H1 (cell line): ENCODE data around the gene GTF2I. TPM values are rescaled to one million over a fixed set of nuclear protein-coding genes. Genes with fewer than 3 reads are reported as not detected.

ENCODE experiments used
- CTCF ChIA-PET: fragments of 300-600 bp; sonication (Branson Sonifier 250); formaldehyde crosslinking; loops from one replicate; lab custom pipeline; 2021; ENCODE audit not compliant: partially characterized antibody; lab: Charles Lee
- POLR2A ChIA-PET: fragments of 300-600 bp; sonication (Branson Sonifier 250); formaldehyde crosslinking; loops from one replicate; lab custom pipeline; 2021; ENCODE audit warnings: inconsistent platforms; ENCODE audit not compliant: partially characterized antibody; lab: Charles Lee
- DNase-seq, 2 experiments: peaks; one replicate each; pipeline versions ENCODE4 v3.0.0 to v3.0.0-alpha.2; 2010 to 2022; ENCODE audit warnings: low spot score in 2 of 2, low read depth in 1 of 2, mixed read lengths in 1 of 2
- FAIRE-seq: peaks from 2 replicates; lab custom pipeline; 2011; peaks lifted over from hg19 to GRCh38; lab: Jason Lieb, UNC
- H2AFZ ChIP-seq: 2 replicates; pipeline ENCODE4 v1.8.1; 2012; ENCODE audit warnings: low read length, inconsistent platforms
- H2AK5ac ChIP-seq: 2 replicates; pipeline ENCODE4 v1.6.1; 2013; ENCODE audit warnings: low read depth, low read length
- H2BK120ac ChIP-seq: replicated peaks from 2 replicates; pipeline ENCODE3; 2013; ENCODE audit warnings: low read depth, low read length, inconsistent platforms
- H2BK12ac ChIP-seq: 2 replicates; pipeline ENCODE4 v1.6.1; 2013; ENCODE audit warnings: low read depth, low read length
- H2BK15ac ChIP-seq: 2 replicates; pipeline ENCODE4 v1.6.1; 2013; ENCODE audit warnings: low read length
- H2BK20ac ChIP-seq: 2 replicates; pipeline ENCODE4 v1.6.1; 2013; ENCODE audit warnings: low read length
- H2BK5ac ChIP-seq: 2 replicates; pipeline ENCODE4 v1.6.1; 2013; ENCODE audit warnings: low read depth, low read length
- H3K14ac ChIP-seq: 2 replicates; pipeline ENCODE4 v1.6.1; 2013; ENCODE audit warnings: inconsistent platforms; ENCODE audit not compliant: insufficient read length
- H3K18ac ChIP-seq: 2 replicates; pipeline ENCODE4 v1.6.1; 2013; ENCODE audit warnings: low read length; ENCODE audit errors: extremely low read depth
- H3K23ac ChIP-seq: 2 replicates; pipeline ENCODE4 v1.6.1; 2013; ENCODE audit warnings: inconsistent platforms; ENCODE audit not compliant: insufficient read length
- H3K23me2 ChIP-seq: 2 replicates; pipeline ENCODE4 v1.6.1; 2013; ENCODE audit warnings: low read depth, low read length
- H3K27ac ChIP-seq: 2 replicates; pipeline ENCODE4 v1.6.1; 2011; ENCODE audit warnings: low read depth, low read length, inconsistent platforms
- H3K27me3 ChIP-seq, 4 experiments: replicated peaks in 1 of 4; 1 replicate in 1 of 4; 2 replicates in 3 of 4; pipeline versions ENCODE4 v1.6.1 to v1.8.1; 2011 to 2013; ENCODE audit warnings: low read length in 3 of 4, mild to moderate bottlenecking in 3 of 4, inconsistent platforms in 2 of 4, mixed read lengths in 2 of 4, moderate library complexity in 1 of 4; ENCODE audit not compliant: control insufficient read depth in 3 of 4, insufficient read depth in 3 of 4; ENCODE audit errors: extremely low read depth in 1 of 4
- H3K36me3 ChIP-seq, 4 experiments: 2 replicates each; pipeline versions ENCODE4 v1.6.1 to v1.8.1; 2011 to 2013; ENCODE audit warnings: mild to moderate bottlenecking in 4 of 4, low read length in 3 of 4, moderate library complexity in 2 of 4, control low read depth in 1 of 4, inconsistent platforms in 1 of 4; ENCODE audit not compliant: insufficient read depth in 4 of 4, control insufficient read depth in 2 of 4
- H3K4ac ChIP-seq: replicated peaks from 2 replicates; pipeline ENCODE3; 2013; ENCODE audit warnings: low read length, low read depth, mixed read lengths, inconsistent platforms; ENCODE audit not compliant: insufficient read length
- H3K4me1 ChIP-seq, 4 experiments: replicated peaks in 1 of 4; 1 replicate in 1 of 4; 2 replicates in 3 of 4; pipeline versions ENCODE4 v1.6.1 to v1.8.1; 2011 to 2013; ENCODE audit warnings: low read length in 3 of 4, inconsistent platforms in 2 of 4, mixed read lengths in 1 of 4; ENCODE audit not compliant: insufficient read depth in 4 of 4, control insufficient read depth in 3 of 4
- H3K4me2 ChIP-seq, 2 experiments: 2 replicates each; pipeline versions ENCODE4 v1.6.1 to v1.8.1; 2011 to 2013; ENCODE audit warnings: low read depth in 2 of 2, low read length in 2 of 2, control low read depth in 1 of 2, inconsistent platforms in 1 of 2, mild to moderate bottlenecking in 1 of 2; ENCODE audit not compliant: insufficient read depth in 1 of 2
- H3K4me3 ChIP-seq, 4 experiments: fragments of 200-600, 300-600 bp in 1 of 4; sonication (generic), shearing (Covaris generic), sonication (Bioruptor Twin) in 1 of 4; 2 replicates each; pipeline versions ENCODE4 v1.5.1 to v1.8.1; 2011 to 2016; ENCODE audit warnings: low read length in 4 of 4, low read depth in 3 of 4, control low read depth in 2 of 4, inconsistent platforms in 2 of 4, mild to moderate bottlenecking in 2 of 4, mixed read lengths in 1 of 4, moderate library complexity in 1 of 4; ENCODE audit not compliant: insufficient read depth in 2 of 4; ENCODE audit errors: extremely low read depth in 1 of 4
- H3K56ac ChIP-seq: replicated peaks from 2 replicates; pipeline ENCODE3; 2013; ENCODE audit warnings: low read depth, mild to moderate bottlenecking, mixed read lengths, low read length, inconsistent platforms; ENCODE audit not compliant: insufficient read length
- H3K79me1 ChIP-seq: 2 replicates; pipeline ENCODE4 v1.6.1; 2013; ENCODE audit warnings: low read depth, low read length, control low read depth
- H3K79me2 ChIP-seq, 2 experiments: 2 replicates each; pipeline versions ENCODE4 v1.6.1 to v1.8.1; 2012 to 2013; ENCODE audit warnings: low read length in 2 of 2, mild to moderate bottlenecking in 2 of 2, inconsistent platforms in 1 of 2; ENCODE audit not compliant: insufficient read depth in 2 of 2, control insufficient read depth in 1 of 2
- H3K9ac ChIP-seq, 4 experiments: replicated peaks in 1 of 4; 1 replicate in 1 of 4; 2 replicates in 3 of 4; pipeline versions ENCODE4 v1.6.1 to v1.8.1; 2011 to 2013; ENCODE audit warnings: low read depth in 3 of 4, low read length in 3 of 4, control low read depth in 2 of 4, mild to moderate bottlenecking in 2 of 4, moderate library complexity in 2 of 4, inconsistent platforms in 1 of 4; ENCODE audit errors: extremely low read depth in 1 of 4
- H3K9me3 ChIP-seq, 2 experiments: 2 replicates each; pipeline versions ENCODE4 v1.6.1 to v1.8.1; 2012 to 2013; ENCODE audit warnings: mild to moderate bottlenecking in 2 of 2, moderate library complexity in 2 of 2, control low read depth in 1 of 2, inconsistent platforms in 1 of 2, low read depth in 1 of 2, low read length in 1 of 2, mixed read lengths in 1 of 2; ENCODE audit not compliant: insufficient read depth in 2 of 2
- H4K20me1 ChIP-seq, 2 experiments: replicated peaks in 1 of 2; 2 replicates each; pipeline versions ENCODE3 to v1.8.1; 2011 to 2013; ENCODE audit warnings: inconsistent platforms in 2 of 2, low read length in 2 of 2, mild to moderate bottlenecking in 1 of 2; ENCODE audit not compliant: insufficient read depth in 2 of 2, control insufficient read depth in 1 of 2
- H4K5ac ChIP-seq: 2 replicates; pipeline ENCODE4 v1.6.1; 2013; ENCODE audit warnings: low read length, low read depth, mixed read lengths, inconsistent platforms; ENCODE audit not compliant: insufficient read length
- H4K8ac ChIP-seq: 2 replicates; pipeline ENCODE4 v1.8.0; 2013; ENCODE audit warnings: mild to moderate bottlenecking, moderate library complexity, low read length, inconsistent platforms; ENCODE audit not compliant: insufficient read depth; ENCODE audit errors: extremely low read depth
- H4K91ac ChIP-seq: replicated peaks from 2 replicates; pipeline ENCODE3; 2013; ENCODE audit warnings: low read length, mixed read lengths, inconsistent platforms; ENCODE audit not compliant: insufficient read length
- BACH1 ChIP-seq: IDR thresholded peaks from 2 replicates; pipeline ENCODE4 v1.6.1; 2012; ENCODE audit warnings: low read length, improper control_type of control experiment
- CEBPB ChIP-seq: IDR thresholded peaks from 2 replicates; pipeline ENCODE4 v1.6.1; 2012; ENCODE audit warnings: low read depth, low read length
- HDAC2 ChIP-seq, 2 experiments: fragments of 300-600 bp in 1 of 2; sonication (generic) in 1 of 2; IDR thresholded peaks; 2 replicates each; pipeline ENCODE4 v1.6.1; 2011 to 2012; ENCODE audit warnings: low read depth in 2 of 2, low read length in 2 of 2, mild to moderate bottlenecking in 2 of 2, moderate library complexity in 2 of 2, borderline replicate concordance in 1 of 2, inconsistent platforms in 1 of 2
- MAFK ChIP-seq: IDR thresholded peaks from 2 replicates; pipeline ENCODE4 v1.6.1; 2012; ENCODE audit warnings: low read depth, mild to moderate bottlenecking, improper control_type of control experiment, low read length
- NRF1 ChIP-seq: IDR thresholded peaks from 2 replicates; pipeline ENCODE4 v1.6.1; 2011; ENCODE audit warnings: mild to moderate bottlenecking, low read depth, low read length, improper control_type of control experiment
- RXRA ChIP-seq: IDR thresholded peaks from 2 replicates; pipeline ENCODE4 v1.6.1; 2011; ENCODE audit warnings: low read depth, mild to moderate bottlenecking, low read length, moderate library complexity; ENCODE audit not compliant: insufficient read depth
- SIN3A ChIP-seq, 2 experiments: IDR thresholded peaks in 1 of 2; conservative IDR thresholded peaks in 1 of 2; 2 replicates each; pipeline ENCODE4 v1.6.1; 2011 to 2012; ENCODE audit warnings: low read length in 2 of 2, improper control_type of control experiment in 1 of 2, low read depth in 1 of 2, mild to moderate bottlenecking in 1 of 2
- SRF ChIP-seq: IDR thresholded peaks from 2 replicates; pipeline ENCODE4 v1.6.1; 2011; ENCODE audit warnings: mild to moderate bottlenecking, low read depth, low read length, moderate library complexity
- SUZ12 ChIP-seq: fragments of 200-600 bp; sonication (generic); IDR thresholded peaks from 2 replicates; pipeline ENCODE4 v1.6.1; 2012; ENCODE audit warnings: mild to moderate bottlenecking, inconsistent platforms, low read length, moderate library complexity, mixed read lengths
- TAF1 ChIP-seq: IDR thresholded peaks from 2 replicates; pipeline ENCODE4 v1.6.1; 2011; ENCODE audit warnings: mild to moderate bottlenecking, low read depth, low read length
- TEAD4 ChIP-seq: IDR thresholded peaks from 2 replicates; pipeline ENCODE4 v1.6.1; 2012; ENCODE audit warnings: low read depth, low read length, inconsistent platforms, mixed read lengths
- WGBS, 2 experiments: shearing (Covaris generic) in 1 of 2; methylation state at CpG; one replicate each; pipeline versions ENCODE4 v1.1.6 to v1.1.7; 2013 to 2015; ENCODE audit warnings: low lambda C conversion rate in 2 of 2, mixed read lengths in 2 of 2, inconsistent platforms in 1 of 2, low coverage in 1 of 2, missing lambda C conversion rate in 1 of 2; ENCODE audit not compliant: insufficient replicate concordance in 2 of 2, insufficient coverage in 1 of 2, insufficient read length in 1 of 2; ENCODE audit errors: extremely low coverage in 1 of 2, missing lambda C conversion rate in 1 of 2; 5-methylcytosine and 5-hydroxymethylcytosine counted together
- polyA plus RNA-seq, 7 experiments: library from polyadenylated mRNA; depleted of rRNA in 3 of 7; stranded (reverse) in 5 of 7; unstranded in 2 of 7; fragments of >200 nt in 5 of 7; fragments of 200-250 nt in 2 of 7; gene quantifications; 1 replicate in 5 of 7; 2 replicates in 1 of 7; 4 replicates in 1 of 7; pipeline versions ENCODE4 v1.2.1 to v1.2.3, GENCODE V29; 2011 to 2013; ENCODE audit warnings: missing spikeins in 2 of 7, mixed read lengths in 2 of 7
- total RNA-seq: library from RNA; stranded (reverse); fragmentation: NEBNext Ultra II Directional; extraction: Animal tissue kit (Norgen Biotek cat#: 25700); gene quantifications from 2 replicates; pipeline ENCODE4 v1.2.1, GENCODE V29; 2021

GTF2I gene
- total and polyA plus RNA-seq, 2 of the 8 experiments (the other 6 are each of a cell fraction or from before 2014, with no cell fraction given): 46.7 to 316 TPM

DNA sequence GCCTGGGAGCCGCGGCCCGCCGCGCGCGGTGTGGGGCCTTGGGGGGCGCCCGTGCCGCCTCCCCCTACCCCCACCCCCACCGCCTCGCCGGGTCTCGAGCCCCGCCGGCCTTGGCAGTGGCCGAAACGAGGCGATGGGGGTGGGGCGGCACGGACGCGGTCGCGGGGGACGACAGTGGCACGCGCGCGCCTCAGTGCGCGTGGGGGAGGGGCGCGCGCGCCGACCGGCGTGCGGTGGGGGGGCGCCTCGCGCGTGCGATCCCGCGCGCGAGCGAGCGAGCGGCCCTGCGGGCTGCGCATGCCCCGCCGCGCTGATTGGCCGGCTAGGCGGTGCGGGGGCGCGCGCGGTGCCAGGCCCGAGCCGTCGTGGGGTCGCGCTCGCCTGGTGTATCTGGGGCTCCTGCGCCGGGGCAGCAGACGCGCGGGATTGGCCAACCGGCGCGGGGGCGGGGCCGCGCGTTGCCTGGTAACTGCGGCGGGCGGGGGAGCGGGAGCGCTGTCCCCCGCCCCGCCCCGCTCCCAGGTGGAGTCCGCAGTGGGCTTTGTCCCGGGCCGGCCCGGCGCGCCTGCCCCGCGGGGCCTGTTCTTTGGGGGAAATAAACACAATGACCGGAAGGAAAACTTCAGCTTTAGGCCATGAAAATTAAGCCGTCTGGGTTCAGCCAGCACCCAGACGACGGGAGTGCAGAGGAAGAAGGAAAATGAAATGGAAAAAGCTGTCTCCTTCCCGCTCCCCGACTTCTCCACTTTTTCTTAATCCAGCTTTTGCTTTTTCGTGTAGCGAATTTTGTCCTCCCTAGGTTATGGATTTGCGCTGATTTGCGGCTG is 873 bp downstream of the GTF2I start:
- CTCF ChIA-PET: interaction anchor here (0.5 kb wide), 1 partner anchor 85 kb away, joined by 3 read pairs; no protein-coding TSS in a partner anchor
- Histone ChIP-seq H3K9me3 (no peaks in the 10 kb centered on the region), H4K5ac (peak overlapping the region; percentile 98), H2BK15ac (no peak overlapping the region), H2BK5ac (peak overlapping the region; percentile 99), H2BK12ac (peak overlapping the region; percentile 80), H3K4me1 (peaks cover 9 to 25% (median 17%) of the 10 kb centered on the region in 4 experiments), H3K36me3 (peaks cover 0 to 6% (median 0%) of the 10 kb centered on the region in 4 experiments; a peak in 1 of 8 replicates), H3K14ac (peak overlapping the region; percentile 51), H3K4me3 (peak overlapping the region; percentile 76 to 97 (median 86)), H4K91ac (peak overlapping the region; percentile 83), H2BK20ac (no peak overlapping the region), H3K79me1 (no peaks in the 10 kb centered on the region), H3K27ac (peak overlapping the region; percentile 95), H4K20me1 (no peaks in the 10 kb centered on the region), H2AFZ (no peak overlapping the region), H3K4ac (peak overlapping the region; percentile 96), H2BK120ac (no peak overlapping the region), H3K27me3 (no peaks in the 10 kb centered on the region), H3K23ac (no peak overlapping the region), H3K9ac (peak overlapping the region; percentile 87 to 97 (median 92)), H3K18ac (peak overlapping the region; percentile 97), H4K8ac (peak overlapping the region; percentile 96), H3K4me2 (peak overlapping the region; percentile 64 to 96), H3K23me2 (peaks cover 19% of the 10 kb centered on the region; the same call in 1 of the 2 replicates), H3K56ac (peak overlapping the region; percentile 95), H2AK5ac (peak overlapping the region; percentile 93; the same call in 1 of the 2 replicates), H3K79me2 (peaks cover 12 to 40% of the 10 kb centered on the region in 2 experiments)
- 1% methylated on average over 23 of the region's 108 CpGs; no CpG with 5 or more reads in 1 of the 2 experiments for WGBS, 2 experiments
- no peak for FAIRE-seq
- POLR2A ChIA-PET: interaction anchor here (0.7 to 4.0 kb wide), 17 partner anchors 7 to 74 kb away, joined by 3 to 25 read pairs (median 5); no protein-coding TSS in a partner anchor
- peak; percentile 73 to 94 for DNase-seq
- TF ChIP-seq SUZ12 (peak; percentile 27; the same call in 1 of the 2 replicates), BACH1 (peak; percentile 48; the same call in 1 of the 2 replicates), HDAC2 (IDR thresholded peaks at IDR 0.05; ENCODE audit: borderline replicate concordance in 1 of 2, low read depth in 2 of 2, low read length in 2 of 2) (0 out of 4 replicates have a peak, but pooled peaks of 1 of the 2 experiments have one; percentile 70), NRF1 (peak; percentile 28), TEAD4 (no peak), SIN3A (conservative IDR thresholded peaks at IDR 0.05 in 1 of 2, IDR thresholded peaks at IDR 0.05 in 1 of 2; ENCODE audit: low read depth in 1 of 2, low read length in 2 of 2) (peak in 1 of 2 experiments; percentile 40; a peak in 1 of 4 replicates), SRF (no peak), RXRA (no peak), TAF1 (peak; percentile 9; the same call in 1 of the 2 replicates), CEBPB (0 out of 2 replicates have a peak, but pooled peaks have one; percentile 17), MAFK (no peak)
